Measurements from ENCODE around the gene DIP2B. TPM values are rescaled to one million over a fixed set of nuclear protein-coding genes. Genes with fewer than 3 reads are reported as not detected.
A peak's percentile ranks its signal among the peaks of the same experiment; 100 is the strongest.

DIP2B gene
- total and polyA plus RNA-seq, 10 donors: 5.6 to 96.4 (median 61.6) TPM

GRCh38 chr12:50734409-50735263 is 229.9 kb downstream of the DIP2B start:
- intact Hi-C loops (cut with DNase I; ENCODE audit: low total_unique reads): no loop called here
- no peak overlapping the region for H3K4me3 ChIP-seq
- no peaks in the 10 kb centered on the region for H3K9me3 ChIP-seq
- no peaks in the 10 kb centered on the region for H3K27me3 ChIP-seq (replicated peaks in 1 of 7)
- no peak for DNase-seq
- H3K27ac ChIP-seq: no peak overlapping the region
- no peak for TF ChIP-seq POLR2A (IDR thresholded peaks at IDR 0.05)
- TF ChIP-seq CTCF (IDR thresholded peaks at IDR 0.05 in 8 of 11, conservative IDR thresholded peaks at IDR 0.05 in 3 of 11): peak in 6 of 11 experiments; percentile 32 to 58 (median 48)
- H3K36me3 ChIP-seq: peaks cover 0 to 100% (median 95%) of the 10 kb centered on the region in 6 donors
- WGBS, 5 donors: 81 to 83% (median 83%) methylated on average over 10 of the region's 10 CpGs
- peaks cover 0 to 10% (median 0%) of the 10 kb centered on the region in 6 donors for H3K4me1 ChIP-seq

GRCh38 chr12:50739611-50740010 is 234.8 kb downstream of the DIP2B start:
- intact Hi-C loops (cut with DNase I; ENCODE audit: low total_unique reads): no loop called here
- 80 to 100% (median 96%) methylated on average over 4 to 7 of the region's 7 CpGs for WGBS, 5 donors
- no peak for TF ChIP-seq POLR2AphosphoS5 (IDR thresholded peaks at IDR 0.05)
- TF ChIP-seq POLR2A (IDR thresholded peaks at IDR 0.05): no peak
- no peak for TF ChIP-seq CTCF (IDR thresholded peaks at IDR 0.05 in 8 of 11, conservative IDR thresholded peaks at IDR 0.05 in 3 of 11)
- H3K4me3 ChIP-seq: no peak overlapping the region
- no peak overlapping the region for H3K27ac ChIP-seq
- no peak for DNase-seq
- no peaks in the 10 kb centered on the region for H3K9me3 ChIP-seq
- peaks cover 0 to 10% (median 0%) of the 10 kb centered on the region in 6 donors for H3K4me1 ChIP-seq
- peaks cover 4 to 100% (median 98%) of the 10 kb centered on the region in 6 donors for H3K36me3 ChIP-seq
- no peaks in the 10 kb centered on the region for H3K27me3 ChIP-seq (replicated peaks in 1 of 7)

- H3K4me3 ChIP-seq: no peak overlapping the region
- H3K9me3 ChIP-seq: no peaks in the 10 kb centered on the region
- DNase-seq: no peak
- H3K36me3 ChIP-seq: peaks cover 4 to 100% (median 98%) of the 10 kb centered on the region in 6 donors
- 79 to 87% (median 84%) methylated on average over 2 of the region's 2 CpGs for WGBS, 5 donors
- H3K4me1 ChIP-seq: peaks cover 0 to 10% (median 0%) of the 10 kb centered on the region in 6 donors
- no peaks in the 10 kb centered on the region for H3K27me3 ChIP-seq (replicated peaks in 1 of 7)
- peak in 2 of 3 donors; percentile 47 to 49 for TF ChIP-seq POLR2AphosphoS5 (IDR thresholded peaks at IDR 0.05)
- no peak for TF ChIP-seq CTCF (IDR thresholded peaks at IDR 0.05 in 8 of 11, conservative IDR thresholded peaks at IDR 0.05 in 3 of 11)
- H3K27ac ChIP-seq: no peak overlapping the region
- intact Hi-C loops (cut with DNase I; ENCODE audit: low total_unique reads): no loop called here
These were observed 235.5 kb downstream of the DIP2B start for GRCh38 chr12:50740307-50740706.

- intact Hi-C loops (cut with DNase I; ENCODE audit: low total_unique reads): no loop called here
- DNase-seq: no peak
- Histone ChIP-seq H3K4me3 (no peak overlapping the region), H3K27ac (no peak overlapping the region), H3K36me3 (peaks cover 4 to 100% (median 90%) of the 10 kb centered on the region in 6 donors), H3K4me1 (no peaks in the 10 kb centered on the region), H3K9me3 (no peaks in the 10 kb centered on the region), H3K27me3 (replicated peaks in 1 of 7) (no peaks in the 10 kb centered on the region)
- no peak for TF ChIP-seq CTCF (IDR thresholded peaks at IDR 0.05 in 8 of 11, conservative IDR thresholded peaks at IDR 0.05 in 3 of 11)
- TF ChIP-seq POLR2A (IDR thresholded peaks at IDR 0.05): no peak
- no peak for TF ChIP-seq POLR2AphosphoS5 (IDR thresholded peaks at IDR 0.05)
- 76 to 92% (median 88%) methylated on average over 7 of the region's 7 CpGs for WGBS, 5 donors
These were observed 238.0 kb downstream of the DIP2B start for GRCh38 chr12:50742776-50743175.

Data from spleen (tissue), 11 donors.